Naive thymus-derived CD4-positive, alpha-beta T cell (primary cell): ENCODE data around the gene TMCC3. TPM values are rescaled to one million over a fixed set of nuclear protein-coding genes. Genes with fewer than 3 reads are reported as not detected.

Experiments
- ATAC-seq: fragments of 150-1000 bp; cut with Tn5 transposase; 2 replicates; pipeline ENCODE4 v1.10.0; 2021; ENCODE audit warnings: mild to moderate bottlenecking, moderate library complexity
- CTCF ChIA-PET: fragments of 350-600 bp; sonication (Branson Sonifier 250); formaldehyde crosslinking; loops from one replicate; lab custom pipeline; 2021; ENCODE audit warnings: antibody characterized with exemption; lab: Charles Lee
- POLR2A ChIA-PET: fragments of 350-600 bp; sonication (Branson Sonifier 250); formaldehyde crosslinking; loops from one replicate; lab custom pipeline; 2021; ENCODE audit warnings: antibody characterized with exemption, inconsistent platforms; lab: Charles Lee
- DNase-seq, 9 donors: peaks; one replicate each; pipeline versions ENCODE4 v3.0.0 to v3.0.0-alpha.2; 2020 to 2022; ENCODE audit warnings: mixed read lengths in 1 of 9
- H3K27ac ChIP-seq: one replicate; pipeline ENCODE4 v1.7.0; 2013; ENCODE audit warnings: mild to moderate bottlenecking, low read depth, low read length, moderate library complexity
- H3K27me3 ChIP-seq, 2 donors: one replicate each; pipeline ENCODE4 v1.7.0; 2013; ENCODE audit warnings: low read length in 2 of 2, mild to moderate bottlenecking in 2 of 2, moderate library complexity in 2 of 2; ENCODE audit not compliant: control insufficient read depth in 2 of 2, insufficient read depth in 2 of 2
- H3K36me3 ChIP-seq, 3 experiments: 1 replicate in 2 of 3; 2 replicates in 1 of 3; pipeline ENCODE4 v1.7.0; 2013; ENCODE audit warnings: low read length in 3 of 3, mild to moderate bottlenecking in 3 of 3, moderate library complexity in 1 of 3; ENCODE audit not compliant: insufficient read depth in 3 of 3, control insufficient read depth in 2 of 3
- H3K4me1 ChIP-seq, 2 donors: one replicate each; pipeline ENCODE4 v1.7.0; 2013; ENCODE audit warnings: low read length in 2 of 2, mild to moderate bottlenecking in 2 of 2, moderate library complexity in 1 of 2; ENCODE audit not compliant: control insufficient read depth in 2 of 2, insufficient read depth in 2 of 2
- H3K4me3 ChIP-seq: 2 replicates; pipeline ENCODE4 v1.7.0; 2013; ENCODE audit warnings: mild to moderate bottlenecking, low read length
- H3K9me3 ChIP-seq, 3 experiments: 1 replicate in 2 of 3; 2 replicates in 1 of 3; pipeline ENCODE4 v1.7.0; 2013; ENCODE audit warnings: low read length in 3 of 3; ENCODE audit not compliant: control insufficient read depth in 2 of 3
- H3K27ac Mint-ChIP-seq, 9 donors: one replicate each; pipeline ENCODE4 v1.8.0; 2020 to 2022; ENCODE audit warnings: mixed read lengths in 9 of 9, mild to moderate bottlenecking in 8 of 9, moderate library complexity in 5 of 9, inconsistent platforms in 2 of 9
- H3K27me3 Mint-ChIP-seq, 5 donors: one replicate each; pipeline ENCODE4 v1.8.0; 2021 to 2022; ENCODE audit warnings: mixed read lengths in 5 of 5, mild to moderate bottlenecking in 1 of 5
- H3K36me3 Mint-ChIP-seq, 5 donors: one replicate each; pipeline ENCODE4 v1.8.0; 2020 to 2022; ENCODE audit warnings: mixed read lengths in 5 of 5, mild to moderate bottlenecking in 3 of 5, inconsistent platforms in 1 of 5
- H3K4me1 Mint-ChIP-seq, 7 donors: one replicate each; pipeline ENCODE4 v1.8.0; 2020 to 2022; ENCODE audit warnings: mixed read lengths in 7 of 7, mild to moderate bottlenecking in 3 of 7, inconsistent platforms in 1 of 7
- H3K4me3 Mint-ChIP-seq, 10 donors: one replicate each; pipeline ENCODE4 v1.8.0; 2020 to 2022; ENCODE audit warnings: mild to moderate bottlenecking in 10 of 10, mixed read lengths in 10 of 10, moderate library complexity in 6 of 10, inconsistent platforms in 2 of 10
- H3K9me3 Mint-ChIP-seq, 11 donors: one replicate each; pipeline ENCODE4 v1.8.0; 2020 to 2022; ENCODE audit warnings: mixed read lengths in 11 of 11, mild to moderate bottlenecking in 4 of 11, inconsistent platforms in 1 of 11, moderate library complexity in 1 of 11
- intact Hi-C, 2 donors: fragments of 100-400 bp; cut with micrococcal nuclease; formaldehyde crosslinking; loops; one replicate each; pipeline ENCODE4 v1.15.1; 2023
- microRNA-seq: library from miRNA; unstranded; fragments of <30 nt; microRNA quantifications from one replicate; pipeline ENCODE4 v1.2.0, GENCODE V29; 2022; ENCODE audit warnings: borderline microRNAs expressed
- polyA plus RNA-seq, 2 donors: library from polyadenylated mRNA; unstranded; fragments of 300-500 nt; fragmentation: Illumina TruSeq; gene quantifications; one replicate each; pipeline ENCODE4 v1.2.3, GENCODE V29; 2021
- total RNA-seq, 6 experiments: library from RNA in 5 of 6; stranded (reverse) in 5 of 6; gene quantifications; 1 replicate in 5 of 6; 2 replicates in 1 of 6; pipeline ENCODE4 v1.2.3 and lab custom pipeline; 2021 to 2026

Gene TMCC3
- total and polyA plus RNA-seq, 7 experiments from 2014 or later, result 0.08 to 9.7 (median 0.10) TPM; not detected in 2

DNA sequence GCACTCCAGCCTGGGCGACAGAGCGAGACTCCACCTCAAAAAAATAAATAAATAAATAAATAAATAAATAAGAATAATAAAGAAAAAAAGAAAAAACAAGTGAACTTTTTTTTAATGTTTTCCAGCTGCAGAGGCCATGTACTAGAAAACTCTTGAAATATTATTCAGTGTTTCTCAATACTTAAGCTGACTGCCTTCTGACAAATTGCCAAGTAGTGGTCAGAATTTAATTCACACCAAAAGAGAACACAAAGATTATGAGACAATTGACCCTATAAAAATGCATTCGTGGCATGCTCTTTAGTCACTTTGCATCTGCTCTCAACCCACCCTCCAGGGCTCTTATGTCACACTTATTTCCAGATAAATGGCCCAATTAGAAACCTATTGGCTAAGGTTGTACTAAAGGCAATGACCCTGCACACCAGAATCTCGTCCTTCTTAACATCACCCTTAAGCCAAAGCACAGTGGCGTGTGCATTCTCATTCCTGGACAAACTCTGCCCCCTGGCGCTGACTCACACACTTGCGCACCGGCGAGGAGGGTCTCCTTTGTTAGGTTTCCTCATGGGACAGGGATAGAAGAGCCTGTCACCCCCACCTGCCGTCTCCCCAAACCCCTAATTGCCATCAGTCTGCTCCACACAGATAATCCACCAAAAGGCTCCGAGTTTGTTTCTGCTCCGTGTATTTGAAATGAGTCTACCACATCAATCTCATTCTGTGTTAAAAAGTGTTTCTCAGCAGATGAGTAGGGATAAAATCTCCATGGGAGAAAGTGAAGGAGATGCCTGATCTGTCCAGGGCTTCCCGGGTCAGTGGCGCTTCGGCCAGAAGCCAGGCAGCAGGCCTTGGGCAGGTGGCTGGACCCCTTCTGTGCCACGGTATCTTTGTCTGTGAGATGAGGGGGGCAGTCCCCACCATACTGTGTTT lies 117.6 kb downstream of the TMCC3 start:
- peaks cover 0 to 1% (median 0%) of the 10 kb centered on the region in 5 donors for H3K36me3 Mint-ChIP-seq
- Histone ChIP-seq H3K27ac (no peak overlapping the region), H3K4me1 (no peaks in the 10 kb centered on the region), H3K9me3 (no peaks in the 10 kb centered on the region), H3K27me3 (no peaks in the 10 kb centered on the region), H3K4me3 (no peak overlapping the region), H3K36me3 (no peaks in the 10 kb centered on the region)
- H3K4me1 Mint-ChIP-seq, result peaks cover 0 to 17% (median 3%) of the 10 kb centered on the region in 7 donors
- H3K9me3 Mint-ChIP-seq, result no peaks in the 10 kb centered on the region
- peaks cover 3 to 19% (median 8%) of the 10 kb centered on the region in 5 donors for H3K27me3 Mint-ChIP-seq
- ChIA-PET POLR2A (no interaction called here), CTCF (interaction anchor here (0.5 to 1.0 kb wide), 8 partner anchors 9 to 429 kb away, joined by 3 to 6 read pairs (median 4); no protein-coding TSS in a partner anchor)
- ATAC-seq (peak; percentile 80), DNase-seq (peak; percentile 20 to 68 (median 56))
- H3K27ac Mint-ChIP-seq, result no peak overlapping the region
- intact Hi-C loops, result loop anchor here (1.0 to 5.0 kb wide), 13 partner anchors 70 to 1030 kb away; partner anchors contain the start of gene CEP83 (in 1 of the 2)
- H3K4me3 Mint-ChIP-seq, result no peak overlapping the region

- Histone ChIP-seq H3K4me3 (no peak overlapping the region), H3K9me3 (no peaks in the 10 kb centered on the region), H3K4me1 (no peaks in the 10 kb centered on the region), H3K36me3 (no peaks in the 10 kb centered on the region), H3K27me3 (no peaks in the 10 kb centered on the region), H3K27ac (no peak overlapping the region)
- Mint-ChIP-seq H3K4me1 (peaks cover 0 to 17% (median 3%) of the 10 kb centered on the region in 7 donors), H3K9me3 (no peaks in the 10 kb centered on the region), H3K36me3 (peaks cover 0 to 1% (median 0%) of the 10 kb centered on the region in 5 donors), H3K27me3 (peaks cover 3 to 19% (median 8%) of the 10 kb centered on the region in 5 donors), H3K27ac (no peak overlapping the region), H3K4me3 (no peak overlapping the region)
- ChIA-PET CTCF (interaction anchor here (1.2 kb wide), 1 partner anchor 408 kb away, joined by 4 read pairs; no protein-coding TSS in a partner anchor), POLR2A (no interaction called here)
- ATAC-seq (no peak), DNase-seq (no peak)
- intact Hi-C loops, result loop anchor here (5.0 kb wide), 3 partner anchors 69 to 451 kb away; no protein-coding TSS in a partner anchor
Observed at GRCh38 chr12:94531196-94531720, 119.1 kb downstream of the TMCC3 start.

GRCh38 chr12:94525951-94526350 lies 124.4 kb downstream of the TMCC3 start:
- H3K36me3 ChIP-seq, result no peaks in the 10 kb centered on the region
- no peak for ATAC-seq
- no peaks in the 10 kb centered on the region for H3K9me3 Mint-ChIP-seq
- intact Hi-C loops, result no loop called here
- H3K4me3 ChIP-seq, result no peak overlapping the region
- H3K4me1 Mint-ChIP-seq, result peaks cover 0 to 1% (median 0%) of the 10 kb centered on the region in 7 donors
- POLR2A ChIA-PET, result no interaction called here
- no peaks in the 10 kb centered on the region for H3K36me3 Mint-ChIP-seq
- CTCF ChIA-PET, result no interaction called here
- H3K9me3 ChIP-seq, result no peaks in the 10 kb centered on the region
- H3K27ac Mint-ChIP-seq, result no peak overlapping the region
- peaks cover 0 to 27% (median 9%) of the 10 kb centered on the region in 5 donors for H3K27me3 Mint-ChIP-seq
- H3K4me3 Mint-ChIP-seq, result no peak overlapping the region
- no peaks in the 10 kb centered on the region for H3K4me1 ChIP-seq
- H3K27me3 ChIP-seq, result no peaks in the 10 kb centered on the region
- no peak overlapping the region for H3K27ac ChIP-seq
- no peak for DNase-seq

Small RNA genes lying within 50 kb of the gene (microRNA-seq; reads per million reads assigned to microRNA genes)
- gene MIR5700, result not detected

Other genes with a start within 250 kb of the TMCC3 start
- 10 to 100 TPM; 12.8 to 22.7 (median 16.8) TPM for gene CEP83, start 190.7 kb downstream of the TMCC3 start, total RNA-seq
- 1 to 10 TPM; 4.7 TPM for gene CEP83, start 190.7 kb downstream of the TMCC3 start, polyA plus RNA-seq